H9 (cell line): Measurements from ENCODE around the gene RNF180. TPM values are rescaled to one million over a fixed set of nuclear protein-coding genes. Genes with fewer than 3 reads are reported as not detected.

ENCODE experiments used
- DNase-seq: peaks from one replicate; pipeline ENCODE4 v3.0.0-alpha.2; 2017
- H2AFZ ChIP-seq: one replicate; pipeline ENCODE4 v1.6.1; 2013; ENCODE audit warnings: mild to moderate bottlenecking, low read length, control low read depth, moderate library complexity
- H2AK5ac ChIP-seq: 2 replicates; pipeline ENCODE4 v1.6.1; 2013; ENCODE audit warnings: low read length, control low read depth, mixed read lengths; ENCODE audit not compliant: insufficient read length
- H2BK120ac ChIP-seq: one replicate; pipeline ENCODE4 v1.6.1; 2013; ENCODE audit warnings: low read depth, mild to moderate bottlenecking, low read length, control low read depth, inconsistent platforms; ENCODE audit not compliant: poor library complexity, severe bottlenecking
- H2BK12ac ChIP-seq: 2 replicates; pipeline ENCODE4 v1.6.1; 2013; ENCODE audit warnings: low read length, control low read depth, mixed read lengths, low read depth; ENCODE audit not compliant: insufficient read length
- H2BK15ac ChIP-seq: 2 replicates; pipeline ENCODE4 v1.6.1; 2013; ENCODE audit warnings: low read depth, low read length, control low read depth
- H2BK20ac ChIP-seq: one replicate; pipeline ENCODE4 v1.6.1; 2013; ENCODE audit warnings: low read depth, mild to moderate bottlenecking, low read length, control low read depth, inconsistent platforms; ENCODE audit not compliant: poor library complexity, severe bottlenecking
- H2BK5ac ChIP-seq: 2 replicates; pipeline ENCODE4 v1.6.1; 2013; ENCODE audit warnings: low read length, control low read depth, mixed read lengths; ENCODE audit not compliant: insufficient read length
- H3K14ac ChIP-seq: 2 replicates; pipeline ENCODE4 v1.6.1; 2013; ENCODE audit warnings: low read length, control low read depth; ENCODE audit not compliant: insufficient read depth
- H3K18ac ChIP-seq: 2 replicates; pipeline ENCODE4 v1.6.1; 2013; ENCODE audit warnings: low read depth, mild to moderate bottlenecking, mixed read lengths, low read length, control low read depth; ENCODE audit not compliant: insufficient read length
- H3K23ac ChIP-seq: 2 replicates; pipeline ENCODE4 v1.6.1; 2013; ENCODE audit warnings: low read length, control low read depth, mixed read lengths, low read depth; ENCODE audit not compliant: insufficient read length
- H3K23me2 ChIP-seq: 2 replicates; pipeline ENCODE4 v1.6.1; 2013; ENCODE audit warnings: low read depth, mild to moderate bottlenecking, mixed read lengths, low read length, control low read depth; ENCODE audit not compliant: insufficient read length, poor library complexity, severe bottlenecking
- H3K27ac ChIP-seq: 2 replicates; pipeline ENCODE4 v1.5.1; 2013; ENCODE audit warnings: low read length, control low read depth, mixed read lengths, low read depth; ENCODE audit not compliant: insufficient read length
- H3K27me3 ChIP-seq: 2 replicates; pipeline ENCODE4 v1.6.1; 2013; ENCODE audit warnings: low read length, control low read depth, inconsistent platforms; ENCODE audit not compliant: insufficient read depth
- H3K4ac ChIP-seq: 2 replicates; pipeline ENCODE4 v1.6.1; 2013; ENCODE audit warnings: low read depth, mild to moderate bottlenecking, control low read depth, inconsistent platforms, low read length, moderate library complexity
- H3K4me1 ChIP-seq: 2 replicates; pipeline ENCODE4 v1.6.1; 2013; ENCODE audit warnings: low read length, control low read depth, inconsistent platforms; ENCODE audit not compliant: insufficient read depth
- H3K4me2 ChIP-seq: 2 replicates; pipeline ENCODE4 v1.6.1; 2013; ENCODE audit warnings: low read length, control low read depth, mixed read lengths; ENCODE audit not compliant: insufficient read length, insufficient read depth
- H3K56ac ChIP-seq: 2 replicates; pipeline ENCODE4 v1.6.1; 2013; ENCODE audit warnings: low read depth, mild to moderate bottlenecking, mixed read lengths, low read length, control low read depth; ENCODE audit not compliant: insufficient read length
- H3K79me1 ChIP-seq: 2 replicates; pipeline ENCODE4 v1.6.1; 2013; ENCODE audit warnings: low read depth, mild to moderate bottlenecking, moderate library complexity, low read length, control low read depth, inconsistent platforms; ENCODE audit not compliant: insufficient read depth, poor library complexity, severe bottlenecking
- H3K79me2 ChIP-seq: 2 replicates; pipeline ENCODE4 v1.6.1; 2013; ENCODE audit warnings: low read length, control low read depth, inconsistent platforms; ENCODE audit not compliant: insufficient read depth
- H3K9ac ChIP-seq: 2 replicates; pipeline ENCODE4 v1.6.1; 2013; ENCODE audit warnings: low read length, control low read depth, mixed read lengths; ENCODE audit not compliant: insufficient read length; ENCODE audit errors: extremely low read depth
- H3K9me3 ChIP-seq: one replicate; pipeline ENCODE4 v1.6.1; 2013; ENCODE audit warnings: low read depth, low read length, inconsistent platforms; ENCODE audit not compliant: control insufficient read depth
- H3T11ph ChIP-seq: one replicate; pipeline ENCODE4 v1.6.1; 2013; ENCODE audit warnings: mild to moderate bottlenecking, low read length, control low read depth, inconsistent platforms
- H4K20me1 ChIP-seq: one replicate; pipeline ENCODE4 v1.6.1; 2013; ENCODE audit not compliant: control insufficient read depth, insufficient read length, insufficient read depth
- H4K5ac ChIP-seq: 2 replicates; pipeline ENCODE4 v1.6.1; 2013; ENCODE audit warnings: low read depth, mild to moderate bottlenecking, mixed read lengths, low read length, control low read depth; ENCODE audit not compliant: insufficient read length
- H4K8ac ChIP-seq: replicated peaks from 2 replicates; pipeline ENCODE4 v1.6.1; 2013; ENCODE audit warnings: low read length, control low read depth, mixed read lengths, low read depth; ENCODE audit not compliant: insufficient read length
- H4K91ac ChIP-seq: 2 replicates; pipeline ENCODE4 v1.6.1; 2013; ENCODE audit warnings: low read depth, mild to moderate bottlenecking, moderate library complexity, mixed read lengths, low read length, control low read depth; ENCODE audit not compliant: insufficient read length
- H3K27ac Mint-ChIP-seq, 3 experiments: 2 replicates in 2 of 3; 3 replicates in 1 of 3; pipeline ENCODE4 v1.8.0; 2020 to 2021; ENCODE audit warnings: mixed read lengths in 3 of 3, mild to moderate bottlenecking in 1 of 3, moderate library complexity in 1 of 3
- H3K27me3 Mint-ChIP-seq: 2 replicates; pipeline ENCODE4 v1.8.0; 2021; ENCODE audit warnings: low read depth, mild to moderate bottlenecking, moderate library complexity, mixed read lengths
- H3K36me3 Mint-ChIP-seq, 3 experiments: 2 replicates in 2 of 3; 3 replicates in 1 of 3; pipeline ENCODE4 v1.8.0; 2020 to 2021; ENCODE audit warnings: low read depth in 3 of 3, mixed read lengths in 3 of 3; ENCODE audit not compliant: insufficient read depth in 1 of 3
- H3K4me1 Mint-ChIP-seq, 2 experiments: 2 replicates each; pipeline ENCODE4 v1.8.0; 2020; ENCODE audit warnings: mixed read lengths in 2 of 2
- H3K4me3 Mint-ChIP-seq, 2 experiments: 2 replicates in 1 of 2; 3 replicates in 1 of 2; pipeline ENCODE4 v1.8.0; 2020 to 2021; ENCODE audit warnings: mild to moderate bottlenecking in 2 of 2, mixed read lengths in 2 of 2, moderate library complexity in 1 of 2
- H3K9me3 Mint-ChIP-seq, 2 experiments: 2 replicates in 1 of 2; 3 replicates in 1 of 2; pipeline ENCODE4 v1.8.0; 2020; ENCODE audit warnings: mild to moderate bottlenecking in 2 of 2, mixed read lengths in 2 of 2, moderate library complexity in 1 of 2
- WGBS: extraction: QIAGEN DNeasy Blood & Tissue Kit; methylation state at CpG from one replicate; pipeline ENCODE4 v1.1.7; 2013; ENCODE audit warnings: missing lambda C conversion rate, low lambda C conversion rate, mixed read lengths; ENCODE audit not compliant: insufficient read length; ENCODE audit errors: extremely low coverage; 5-methylcytosine and 5-hydroxymethylcytosine counted together
- total RNA-seq: library from RNA; stranded (reverse); gene quantifications from 2 replicates; pipeline ENCODE4 v1.2.1, GENCODE V29; 2021
- TF ChIP-seq, protein P1 (sequence below): fragments of 200-600 bp; sonication (generic); conservative IDR thresholded peaks from 3 replicates; pipeline ENCODE4 v1.8.0; 2021; ENCODE audit warnings: antibody characterized with exemption, mild to moderate bottlenecking

Gene RNF180
- total RNA-seq, 1 experiment from 2014 or later: 2.5 TPM

- no peak overlapping the region for H3K27ac Mint-ChIP-seq
- no peaks in the 10 kb centered on the region for H3K79me2 ChIP-seq
- no peak overlapping the region for H4K8ac ChIP-seq
- H3K4me1 Mint-ChIP-seq: no peaks in the 10 kb centered on the region
- TF ChIP-seq, protein P1, sequence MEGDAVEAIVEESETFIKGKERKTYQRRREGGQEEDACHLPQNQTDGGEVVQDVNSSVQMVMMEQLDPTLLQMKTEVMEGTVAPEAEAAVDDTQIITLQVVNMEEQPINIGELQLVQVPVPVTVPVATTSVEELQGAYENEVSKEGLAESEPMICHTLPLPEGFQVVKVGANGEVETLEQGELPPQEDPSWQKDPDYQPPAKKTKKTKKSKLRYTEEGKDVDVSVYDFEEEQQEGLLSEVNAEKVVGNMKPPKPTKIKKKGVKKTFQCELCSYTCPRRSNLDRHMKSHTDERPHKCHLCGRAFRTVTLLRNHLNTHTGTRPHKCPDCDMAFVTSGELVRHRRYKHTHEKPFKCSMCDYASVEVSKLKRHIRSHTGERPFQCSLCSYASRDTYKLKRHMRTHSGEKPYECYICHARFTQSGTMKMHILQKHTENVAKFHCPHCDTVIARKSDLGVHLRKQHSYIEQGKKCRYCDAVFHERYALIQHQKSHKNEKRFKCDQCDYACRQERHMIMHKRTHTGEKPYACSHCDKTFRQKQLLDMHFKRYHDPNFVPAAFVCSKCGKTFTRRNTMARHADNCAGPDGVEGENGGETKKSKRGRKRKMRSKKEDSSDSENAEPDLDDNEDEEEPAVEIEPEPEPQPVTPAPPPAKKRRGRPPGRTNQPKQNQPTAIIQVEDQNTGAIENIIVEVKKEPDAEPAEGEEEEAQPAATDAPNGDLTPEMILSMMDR: no peak
- no peak overlapping the region for H3K4me3 Mint-ChIP-seq
- no peaks in the 10 kb centered on the region for H4K20me1 ChIP-seq
- H3K27me3 ChIP-seq: no peaks in the 10 kb centered on the region
- no peak overlapping the region for H3T11ph ChIP-seq
- no peak overlapping the region for H3K27ac ChIP-seq
- no peak overlapping the region for H3K23ac ChIP-seq
- H3K4me1 ChIP-seq: no peaks in the 10 kb centered on the region
- H4K5ac ChIP-seq: no peak overlapping the region
- H3K23me2 ChIP-seq: no peaks in the 10 kb centered on the region
- no peaks in the 10 kb centered on the region for H3K36me3 Mint-ChIP-seq
- no peaks in the 10 kb centered on the region for H3K9me3 ChIP-seq
- H2BK120ac ChIP-seq: no peak overlapping the region
- H2BK5ac ChIP-seq: no peak overlapping the region
- no peak overlapping the region for H3K4ac ChIP-seq
- no peak overlapping the region for H3K9ac ChIP-seq
- H3K56ac ChIP-seq: no peak overlapping the region
- no peaks in the 10 kb centered on the region for H3K9me3 Mint-ChIP-seq
- DNase-seq: no peak
- no peaks in the 10 kb centered on the region for H3K27me3 Mint-ChIP-seq
- no CpG with 5 or more reads among the region's 1 CpG for WGBS
- H2BK20ac ChIP-seq: no peak overlapping the region
- no peak overlapping the region for H3K14ac ChIP-seq
- H2BK12ac ChIP-seq: no peak overlapping the region
- H2AK5ac ChIP-seq: no peak overlapping the region
- H3K79me1 ChIP-seq: no peaks in the 10 kb centered on the region
- H4K91ac ChIP-seq: no peak overlapping the region
- no peak overlapping the region for H2AFZ ChIP-seq
- no peak overlapping the region for H3K18ac ChIP-seq
- H3K4me2 ChIP-seq: no peak overlapping the region
- no peak overlapping the region for H2BK15ac ChIP-seq
Measured at GRCh38 chr5:64341340-64341739, 175.7 kb downstream of the RNF180 start.
